A549 (cell line): ENCODE results near the gene SIRT7. TPM values are rescaled to one million over a fixed set of nuclear protein-coding genes. Genes with fewer than 3 reads are reported as not detected.

ENCODE experiments used
- ATAC-seq, 2 experiments: fragments of 200-7000 bp in 1 of 2; fragments of >200 bp in 1 of 2; cut with Nextera tagmentation in 1 of 2; cut with Tn5 transposase in 1 of 2; 3 replicates each; pipeline versions ENCODE4 v1.8.0 to v1.9.1; 2018 to 2020; ENCODE audit warnings: mild to moderate bottlenecking in 1 of 2, moderate library complexity in 1 of 2
- CTCF ChIA-PET: fragments of 300-600 bp; sonication (Branson Sonifier 250); formaldehyde crosslinking; extraction: SDS; loops from one replicate; lab custom pipeline; 2021; ENCODE audit warnings: antibody characterized with exemption, inconsistent platforms; lab: Yijun Ruan, JAX
- POLR2A ChIA-PET: fragments of 350-600 bp; formaldehyde crosslinking; extraction: SDS; loops from one replicate; lab custom pipeline; 2021; ENCODE audit warnings: antibody characterized with exemption, inconsistent platforms; lab: Yijun Ruan, JAX
- DNase-seq, 2 experiments: peaks; one replicate each; pipeline versions ENCODE4 v3.0.0 to v3.0.0-alpha.2; 2011 to 2016; ENCODE audit warnings: low read depth in 1 of 2, low spot score in 1 of 2
- FAIRE-seq: peaks from 2 replicates; lab custom pipeline; 2011; peaks lifted over from hg19 to GRCh38; lab: Jason Lieb, UNC
- H3K27ac ChIP-seq, 2 experiments: fragments of >200 bp; sonication (Bioruptor Twin); formaldehyde crosslinking; 3 replicates each; pipeline ENCODE4 v1.5.1; 2016 to 2017
- H3K4me1 ChIP-seq: fragments of >200 bp; sonication (Bioruptor Twin); formaldehyde crosslinking; 3 replicates; pipeline ENCODE4 v1.6.1; 2016
- H3K4me2 ChIP-seq: fragments of >200 bp; sonication (Bioruptor Twin); formaldehyde crosslinking; 3 replicates; pipeline ENCODE4 v1.6.1; 2016
- H3K4me3 ChIP-seq: fragments of >200 bp; sonication (Bioruptor Twin); formaldehyde crosslinking; 3 replicates; pipeline ENCODE4 v1.5.1; 2016
- H3K9me3 ChIP-seq: fragments of >200 bp; sonication (Bioruptor Twin); formaldehyde crosslinking; 3 replicates; pipeline ENCODE4 v1.6.1; 2016
- CEBPB ChIP-seq, 2 experiments: fragments of >200 bp in 1 of 2; sonication (Bioruptor Twin) in 1 of 2; formaldehyde crosslinking in 1 of 2; IDR thresholded peaks; 2 replicates each; pipeline ENCODE4 v1.6.1; 2012 to 2016
- E2F6 ChIP-seq: IDR thresholded peaks from 2 replicates; pipeline ENCODE4 v1.6.1; 2012; ENCODE audit warnings: low read depth, borderline replicate concordance
- EHMT2 ChIP-seq: fragments of 200-600 bp; sonication (generic); IDR thresholded peaks from 2 replicates; pipeline ENCODE4 v1.6.1; 2016; ENCODE audit warnings: antibody characterized with exemption, low read depth, mild to moderate bottlenecking, moderate library complexity
- EP300 ChIP-seq, 2 experiments: fragments of >200 bp; sonication (Bioruptor Twin); formaldehyde crosslinking; IDR thresholded peaks; 2 replicates in 1 of 2; 3 replicates in 1 of 2; pipeline ENCODE4 v1.6.1; 2016 to 2017
- FOSL2 ChIP-seq, 2 experiments: fragments of 450-650 bp in 1 of 2; fragments of >200 bp in 1 of 2; sonication (Bioruptor Twin) in 1 of 2; formaldehyde crosslinking; IDR thresholded peaks; 2 replicates each; pipeline versions ENCODE4 v1.5.0 to v1.6.1; 2016 to 2020; ENCODE audit warnings: mild to moderate bottlenecking in 1 of 2, moderate library complexity in 1 of 2
- HMGXB4 ChIP-seq: fragments of 250-450 bp; sonication (Bioruptor Pico); IDR thresholded peaks from 2 replicates; pipeline ENCODE4 v1.5.0; 2021; ENCODE audit warnings: mild to moderate bottlenecking, moderate library complexity, borderline replicate concordance
- HOXB13 ChIP-seq: fragments of 250-450 bp; sonication (Bioruptor Pico); IDR thresholded peaks from 2 replicates; pipeline ENCODE4 v1.5.0; 2020; ENCODE audit warnings: low read depth, mild to moderate bottlenecking, moderate library complexity
- JUNB ChIP-seq: fragments of >200 bp; sonication (Bioruptor Twin); formaldehyde crosslinking; IDR thresholded peaks from 2 replicates; pipeline ENCODE4 v1.6.1; 2016
- MYC ChIP-seq: IDR thresholded peaks from 2 replicates; pipeline ENCODE4 v1.6.1; 2012; ENCODE audit warnings: mild to moderate bottlenecking, inconsistent platforms, low read length, improper control_type of control experiment, borderline replicate concordance
- NFE2L2 ChIP-seq: fragments of 150-350 bp; conservative IDR thresholded peaks from 2 replicates; pipeline ENCODE4 v1.6.1; 2014; ENCODE audit warnings: low read length
- POLR2A ChIP-seq: IDR thresholded peaks from 2 replicates; pipeline ENCODE4 v1.6.1; 2012; ENCODE audit warnings: mild to moderate bottlenecking, low read length
- SMC3 ChIP-seq: fragments of >200 bp; sonication (Bioruptor Twin); formaldehyde crosslinking; IDR thresholded peaks from 3 replicates; pipeline ENCODE4 v1.6.1; 2018; ENCODE audit warnings: inconsistent platforms
- SREBF2 ChIP-seq: fragments of 450-650 bp; IDR thresholded peaks from 2 replicates; pipeline ENCODE4 v1.6.1; 2014; ENCODE audit warnings: mild to moderate bottlenecking, moderate library complexity
- ZNF302 ChIP-seq: fragments of 250-450 bp; sonication (Bioruptor Pico); IDR thresholded peaks from 2 replicates; pipeline ENCODE4 v1.9.0; 2021; ENCODE audit warnings: inconsistent platforms, mild to moderate bottlenecking, moderate library complexity
- WGBS: methylation state at CpG from one replicate; pipeline ENCODE4 v1.1.6; 2017; ENCODE audit errors: missing lambda C conversion rate; 5-methylcytosine and 5-hydroxymethylcytosine counted together
- polyA plus RNA-seq, 4 experiments: library from polyadenylated mRNA; depleted of rRNA in 3 of 4; stranded (reverse); fragments of >200 nt; fragmentation: RNase III in 1 of 4; extraction: RNeasy Plus Mini Kit Qiagen cat#74134 plus additional on column Dnase treatment in 1 of 4; gene quantifications; 2 replicates in 3 of 4; 3 replicates in 1 of 4; pipeline ENCODE4 v1.2.3, GENCODE V29; 2011 to 2017
- TF ChIP-seq, protein P1 (sequence below): fragments of 450-650 bp; IDR thresholded peaks from 2 replicates; pipeline ENCODE4 v1.6.1; 2014; ENCODE audit warnings: antibody characterized with exemption
- TF ChIP-seq, protein P2 (sequence below): IDR thresholded peaks from 2 replicates; pipeline ENCODE4 v1.6.1; 2012

Gene SIRT7
- polyA plus RNA-seq, 2 of the 4 experiments (the other 2 are of a cell fraction): 9.8 to 35.2 TPM

GRCh38 chr17:81885454-81885853, 32.5 kb downstream of the SIRT7 start:
- no peak overlapping the region for H3K4me2 ChIP-seq
- FAIRE-seq: no peak
- peaks cover 20% of the 10 kb centered on the region for H3K4me1 ChIP-seq
- no peak overlapping the region for H3K4me3 ChIP-seq
- ATAC-seq: peak in 1 of 2 experiments; percentile 6; a peak in 3 of 6 replicates
- H3K27ac ChIP-seq: no peak overlapping the region
- H3K9me3 ChIP-seq: no peaks in the 10 kb centered on the region
- WGBS: 90% methylated on average over 10 of the region's 10 CpGs
- CTCF ChIA-PET: interaction anchor here (1.0 to 11.2 kb wide), 4 partner anchors 8 to 31 kb away, joined by 3 to 126 read pairs (median 6); partner anchors contain the start of gene ARHGDIA
- DNase-seq: no peak
- TF ChIP-seq JUNB (no peak), POLR2A (no peak), HOXB13 (CRISPR knock-in tag) (no peak), ZNF302 (no peak), NFE2L2 (no peak), MYC (no peak), E2F6 (no peak), HMGXB4 (CRISPR knock-in tag) (no peak), EP300 (IDR thresholded peaks at IDR 0.05) (no peak)
- POLR2A ChIA-PET: interaction anchor here (0.7 kb wide), 1 partner anchor 11 kb away, joined by 3 read pairs; no protein-coding TSS in a partner anchor

DNA sequence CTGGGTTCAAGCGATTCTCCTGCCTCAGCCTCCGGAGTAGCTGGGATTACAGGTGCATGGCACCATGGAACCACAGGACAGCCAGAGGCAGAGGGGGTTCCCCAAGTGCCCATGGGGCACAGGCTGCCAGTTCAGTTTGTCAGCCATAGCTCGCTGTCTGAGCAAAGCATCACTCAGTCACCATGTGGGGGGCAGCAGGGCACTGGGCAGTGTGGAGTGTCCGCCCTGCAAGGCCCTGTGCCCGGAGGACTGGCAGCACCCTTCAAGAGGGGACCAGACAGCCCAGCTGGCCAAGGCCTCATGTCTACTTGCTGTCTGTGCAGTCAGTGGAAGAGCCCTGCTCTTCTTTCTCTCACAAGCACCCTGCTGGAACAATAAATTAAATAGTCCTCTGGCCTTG, 33.0 kb downstream of the SIRT7 start:
- Histone ChIP-seq H3K4me1 (peaks cover 15% of the 10 kb centered on the region), H3K9me3 (no peaks in the 10 kb centered on the region), H3K27ac (no peak overlapping the region)
- DNase-seq: no peak
- no peak for TF ChIP-seq FOSL2 (IDR thresholded peaks at IDR 0.05)
- no peak for TF ChIP-seq FOSL2 (CRISPR knock-in tag; IDR thresholded peaks at IDR 0.05)
- TF ChIP-seq EHMT2: no peak
- TF ChIP-seq HMGXB4 (CRISPR knock-in tag): no peak
- TF ChIP-seq SMC3: no peak
- TF ChIP-seq, protein P1, sequence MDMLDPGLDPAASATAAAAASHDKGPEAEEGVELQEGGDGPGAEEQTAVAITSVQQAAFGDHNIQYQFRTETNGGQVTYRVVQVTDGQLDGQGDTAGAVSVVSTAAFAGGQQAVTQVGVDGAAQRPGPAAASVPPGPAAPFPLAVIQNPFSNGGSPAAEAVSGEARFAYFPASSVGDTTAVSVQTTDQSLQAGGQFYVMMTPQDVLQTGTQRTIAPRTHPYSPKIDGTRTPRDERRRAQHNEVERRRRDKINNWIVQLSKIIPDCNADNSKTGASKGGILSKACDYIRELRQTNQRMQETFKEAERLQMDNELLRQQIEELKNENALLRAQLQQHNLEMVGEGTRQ: no peak
- TF ChIP-seq, protein P2, sequence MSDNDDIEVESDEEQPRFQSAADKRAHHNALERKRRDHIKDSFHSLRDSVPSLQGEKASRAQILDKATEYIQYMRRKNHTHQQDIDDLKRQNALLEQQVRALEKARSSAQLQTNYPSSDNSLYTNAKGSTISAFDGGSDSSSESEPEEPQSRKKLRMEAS: no peak
- TF ChIP-seq CEBPB (IDR thresholded peaks at IDR 0.05): no peak
- TF ChIP-seq, all 56 proteins: peak for 0
- ATAC-seq: peak; percentile 5 to 41; a peak in 3 of 6 replicates
- no peak for FAIRE-seq
- ChIA-PET CTCF (interaction anchor here (1.2 to 11.2 kb wide), 4 partner anchors 9 to 32 kb away, joined by 4 to 126 read pairs (median 6); partner anchors contain the start of gene ARHGDIA), POLR2A (interaction anchor here (0.7 kb wide), 1 partner anchor 10 kb away, joined by 3 read pairs; no protein-coding TSS in a partner anchor)
- Histone ChIP-seq H3K4me3 (no peak overlapping the region), H3K4me2 (no peak overlapping the region)
- WGBS: 98% methylated on average over 5 of the region's 5 CpGs

- Histone ChIP-seq H3K4me2 (no peak overlapping the region), H3K27ac (no peak overlapping the region), H3K4me1 (peaks cover 11% of the 10 kb centered on the region), H3K4me3 (no peak overlapping the region), H3K9me3 (no peaks in the 10 kb centered on the region)
- ChIA-PET POLR2A (no interaction called here), CTCF (interaction anchor here (1.2 to 11.2 kb wide), 3 partner anchors 9 to 32 kb away, joined by 4 to 126 read pairs (median 6); partner anchors contain the start of gene ARHGDIA)
- TF ChIP-seq, protein P1: peak; percentile 2; the same call in 1 of the 2 replicates
- TF ChIP-seq SREBF2: no peak
- FAIRE-seq: no peak
- WGBS: 91% methylated on average over 11 of the region's 11 CpGs
- DNase-seq: no peak
- ATAC-seq: peak; percentile 32 to 58; a peak in 5 of 6 replicates
Observed at GRCh38 chr17:81884520-81884919, 33.5 kb downstream of the SIRT7 start.
